GM19099 (cell line): Measurements from ENCODE around the gene NIPAL4.

ENCODE experiments used
- POLR2A ChIP-seq: IDR thresholded peaks from 3 replicates; pipeline ENCODE4 v1.6.1; 2011; ENCODE audit warnings: low read depth; ENCODE audit not compliant: insufficient read length; ENCODE audit errors: extremely low read depth

Gene NIPAL4

DNA sequence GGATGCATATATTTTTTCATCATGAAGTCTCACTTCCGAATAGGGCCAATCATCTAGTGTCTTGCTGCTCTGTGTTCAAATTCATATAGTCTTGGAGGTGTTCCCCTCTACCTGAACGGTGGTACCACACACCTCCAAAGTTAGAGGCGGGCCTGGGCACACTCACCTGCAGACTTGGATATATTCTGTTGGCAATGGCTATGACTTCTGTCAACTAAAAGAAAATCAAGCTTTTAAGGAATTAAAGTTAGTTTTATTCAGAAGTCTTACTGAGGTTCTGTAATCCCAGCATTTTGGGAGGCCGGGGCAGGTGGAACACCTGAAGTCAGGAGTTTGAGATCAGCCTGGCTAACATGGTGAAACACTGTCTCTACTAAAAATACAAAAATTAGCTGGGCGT is 2.6 kb upstream of the NIPAL4 start:
- no peak for TF ChIP-seq POLR2A

DNA sequence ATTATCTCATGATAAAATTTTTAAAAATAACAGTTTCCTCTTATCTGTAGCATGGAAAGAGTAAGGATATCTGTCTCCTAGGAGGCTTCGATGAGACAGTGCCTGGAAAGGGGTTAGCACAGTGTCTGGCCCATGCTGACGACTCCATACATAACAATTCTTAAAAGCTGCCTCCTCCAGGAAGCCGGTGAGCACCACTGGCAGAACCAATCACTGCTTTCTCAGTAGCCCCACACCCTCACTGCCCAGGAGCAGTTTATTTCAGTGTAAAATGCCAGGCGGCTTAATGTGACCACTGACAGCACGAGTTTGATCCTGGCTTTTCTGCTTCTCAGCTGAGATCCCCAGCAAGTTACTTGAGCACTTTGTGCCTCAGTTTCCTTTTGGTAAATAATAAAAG is 1.2 kb upstream of the NIPAL4 start:
- no peak for TF ChIP-seq POLR2A

DNA sequence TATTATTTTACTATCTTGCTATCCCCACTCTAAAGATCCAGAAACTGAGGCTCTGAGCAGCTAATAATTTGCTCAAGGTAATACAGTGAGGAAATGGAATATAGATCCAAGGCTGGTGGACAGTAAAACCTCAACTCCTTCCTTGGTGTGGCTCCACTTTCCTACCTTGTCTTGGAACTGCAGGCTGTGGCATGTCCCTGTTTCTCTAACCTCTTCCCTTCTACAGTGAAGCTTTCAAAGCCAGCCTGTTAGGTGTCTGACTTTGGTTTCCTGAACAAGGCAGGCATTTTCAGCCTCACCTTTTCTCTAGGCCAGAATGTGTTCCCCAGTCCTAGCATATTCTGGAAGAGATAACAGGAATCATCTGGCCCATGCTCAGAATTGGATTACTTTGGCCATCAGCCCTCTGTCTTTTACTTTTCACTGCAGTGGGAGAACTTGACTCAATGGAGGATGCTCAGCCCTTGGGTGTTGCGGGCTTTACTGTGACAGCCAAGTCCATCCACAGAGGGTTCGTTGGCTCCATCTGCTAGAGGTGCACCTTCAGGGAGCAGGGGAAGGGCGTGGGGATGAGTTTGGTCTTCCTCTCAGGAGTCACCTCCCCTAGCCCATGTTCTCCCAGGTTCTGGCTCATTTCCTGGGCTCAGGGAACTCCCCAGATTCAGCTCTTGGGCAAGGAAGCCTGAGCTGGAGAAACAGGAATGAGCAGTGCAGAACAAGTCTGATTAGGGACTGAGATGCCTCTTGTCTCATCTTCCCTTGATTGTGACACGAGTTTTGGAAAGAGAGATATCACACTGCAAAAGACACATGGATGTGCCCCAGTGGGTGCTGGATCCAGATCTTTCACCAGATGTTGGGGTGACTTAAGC is 1.1 kb downstream of the NIPAL4 start:
- no peak for TF ChIP-seq POLR2A

DNA sequence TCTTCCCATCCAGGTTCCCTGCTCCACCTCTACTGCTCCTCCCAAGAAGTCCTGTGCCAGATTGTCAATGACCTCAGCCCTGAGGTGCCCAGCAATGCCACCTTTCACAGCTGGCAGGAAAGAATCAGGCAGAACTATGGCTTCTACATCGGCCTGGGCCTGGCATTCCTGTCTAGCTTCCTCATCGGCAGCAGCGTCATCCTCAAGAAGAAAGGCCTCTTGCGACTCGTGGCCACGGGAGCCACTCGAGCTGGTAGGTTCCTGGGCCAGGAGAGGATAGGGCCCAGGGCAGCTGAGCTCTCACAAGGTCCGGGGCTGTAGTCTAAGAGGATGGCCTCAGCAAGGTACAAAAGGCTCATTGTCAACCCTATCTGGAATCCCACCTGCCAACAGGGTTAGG is 3.1 kb downstream of the NIPAL4 start:
- no peak for TF ChIP-seq POLR2A

DNA sequence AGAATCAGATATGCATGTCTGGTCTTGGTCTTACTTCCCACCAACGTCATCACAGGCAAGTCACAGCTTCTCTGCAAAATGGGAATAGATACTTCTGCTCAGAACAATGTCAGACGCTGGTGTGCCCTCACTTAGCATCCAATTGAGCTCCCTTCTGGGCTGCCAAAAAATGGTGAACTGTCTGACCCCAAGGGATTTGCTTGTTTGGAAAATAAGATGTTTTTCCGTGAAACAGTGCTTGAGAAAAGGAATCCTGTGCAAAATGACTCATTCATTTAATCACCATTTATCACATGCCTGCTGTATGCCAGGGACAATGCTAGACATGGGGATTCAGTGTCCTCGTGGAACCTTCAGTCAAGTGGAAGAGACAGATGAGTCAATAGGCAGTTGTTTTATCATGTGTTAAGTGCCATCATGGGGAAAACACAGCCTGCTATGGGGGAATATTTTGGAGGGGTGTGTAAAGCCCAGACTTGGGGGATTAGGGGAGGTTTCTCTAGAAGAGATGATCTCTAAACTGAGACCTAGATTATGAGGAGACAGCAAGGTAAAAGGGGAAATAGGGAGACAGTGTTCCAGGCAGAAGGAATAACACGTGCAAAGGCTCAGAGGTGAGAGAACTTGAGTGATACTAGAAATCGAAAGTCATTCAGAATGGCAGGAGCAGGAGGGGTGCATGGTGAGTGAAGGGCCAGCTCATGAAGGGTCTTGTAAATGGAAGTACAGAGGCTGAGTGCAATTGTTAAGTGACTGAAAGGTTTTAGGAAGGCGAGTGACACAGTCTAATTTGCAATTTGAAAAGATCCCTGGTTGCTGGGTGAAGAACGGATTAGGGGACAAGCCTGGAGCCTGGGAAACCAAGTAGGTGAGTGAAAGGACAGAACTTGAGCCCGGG is 3.9 kb downstream of the NIPAL4 start:
- no peak for TF ChIP-seq POLR2A

DNA sequence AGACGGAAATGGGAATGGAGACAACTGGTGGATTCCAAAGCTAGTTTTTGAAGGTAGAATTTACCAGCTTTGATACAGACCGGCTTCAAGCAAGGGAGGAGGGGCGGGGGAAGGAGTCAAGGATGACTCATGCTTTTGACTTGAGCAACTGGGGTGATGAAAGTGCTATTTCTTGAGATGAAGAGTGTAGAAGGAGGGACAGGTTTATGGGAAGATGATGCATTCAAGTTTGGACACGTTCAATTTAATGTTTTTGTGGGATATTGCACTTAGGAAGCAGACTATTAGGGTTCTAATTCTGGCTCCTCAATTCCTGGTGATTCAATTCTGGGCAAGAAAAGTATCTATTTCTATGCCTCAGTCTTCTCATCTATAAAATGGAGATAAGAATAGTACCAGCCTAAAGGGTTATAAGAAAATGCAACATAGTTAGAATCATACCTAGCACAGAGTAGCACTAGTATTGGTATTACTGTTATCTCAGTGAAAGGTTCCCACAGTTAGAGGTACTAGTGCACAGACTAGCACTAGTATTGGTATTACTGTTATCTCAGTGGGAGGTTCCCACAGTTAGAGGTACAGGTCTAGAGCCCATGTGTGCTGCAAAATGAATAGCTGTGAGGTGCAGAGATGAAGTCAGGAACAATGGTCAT is 4.6 kb downstream of the NIPAL4 start:
- no peak for TF ChIP-seq POLR2A

DNA sequence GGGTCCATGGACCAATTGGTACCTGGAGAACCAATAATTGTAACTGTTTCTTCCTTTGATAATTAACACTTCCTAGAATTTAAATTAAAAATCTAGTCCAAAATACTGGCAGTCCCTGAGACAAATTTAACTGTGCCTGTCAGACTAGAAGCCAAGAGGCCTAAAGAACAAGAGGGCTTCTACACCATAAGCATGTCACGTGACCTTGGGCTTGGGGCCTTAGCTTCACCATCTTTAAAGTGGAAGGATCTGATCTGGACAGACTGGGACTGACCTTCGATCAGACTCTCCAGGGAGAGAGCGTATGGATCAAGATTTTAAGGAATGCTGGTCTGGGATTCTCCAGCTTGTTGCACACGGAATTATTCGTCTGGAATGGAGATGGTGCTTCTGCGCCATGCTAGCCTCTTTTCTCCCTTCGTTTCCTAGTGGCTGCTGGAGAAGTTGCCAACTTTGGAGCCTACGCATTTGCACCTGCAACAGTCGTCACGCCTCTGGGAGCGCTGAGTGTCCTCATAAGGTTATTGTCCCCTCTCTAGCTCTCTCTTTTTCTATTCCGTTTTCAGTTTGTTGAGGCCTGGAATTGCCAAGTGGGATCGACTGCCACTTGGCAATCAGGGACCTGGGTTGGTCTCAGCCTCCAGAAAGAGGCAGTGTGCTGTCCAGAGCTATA is 8.4 kb downstream of the NIPAL4 start:
- TF ChIP-seq POLR2A: no peak

DNA sequence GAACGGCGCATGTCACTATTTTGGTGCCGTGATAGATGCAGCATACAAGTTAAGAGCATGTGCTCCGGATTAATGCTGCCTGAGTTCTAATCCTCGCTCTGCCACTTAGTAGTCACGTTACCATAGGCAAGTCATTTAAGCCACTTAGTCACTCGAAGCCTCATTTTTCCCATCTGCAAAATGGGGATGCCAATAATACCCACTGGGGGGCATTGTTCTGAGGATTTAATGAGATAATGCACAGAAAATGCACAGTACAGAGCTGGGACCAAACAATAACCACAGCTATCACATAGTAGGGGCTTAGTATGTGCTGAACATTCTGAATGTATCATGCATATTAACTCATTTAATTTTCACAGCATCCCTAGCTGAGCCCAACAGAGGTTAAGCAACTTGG is 9.1 kb downstream of the NIPAL4 start:
- TF ChIP-seq POLR2A: no peak

DNA sequence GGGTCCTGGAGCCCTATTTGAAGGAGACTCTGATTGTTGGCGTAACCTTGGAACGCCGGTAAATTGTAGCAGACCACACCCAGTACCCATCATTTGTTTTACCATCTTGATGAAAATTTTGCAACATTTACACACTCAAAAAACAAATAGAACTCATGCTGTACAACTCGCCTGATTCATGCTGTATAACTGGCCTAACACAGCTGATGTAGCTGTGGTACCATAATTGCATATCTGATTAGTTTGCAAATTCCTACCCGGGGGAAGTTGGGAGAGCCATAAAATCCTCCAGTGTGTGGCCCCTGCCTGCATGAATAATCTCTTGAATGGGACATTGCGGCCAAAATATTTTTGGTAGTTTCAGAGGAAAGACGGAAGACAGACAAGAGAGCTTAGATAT is 9.7 kb downstream of the NIPAL4 start:
- TF ChIP-seq POLR2A: no peak

DNA sequence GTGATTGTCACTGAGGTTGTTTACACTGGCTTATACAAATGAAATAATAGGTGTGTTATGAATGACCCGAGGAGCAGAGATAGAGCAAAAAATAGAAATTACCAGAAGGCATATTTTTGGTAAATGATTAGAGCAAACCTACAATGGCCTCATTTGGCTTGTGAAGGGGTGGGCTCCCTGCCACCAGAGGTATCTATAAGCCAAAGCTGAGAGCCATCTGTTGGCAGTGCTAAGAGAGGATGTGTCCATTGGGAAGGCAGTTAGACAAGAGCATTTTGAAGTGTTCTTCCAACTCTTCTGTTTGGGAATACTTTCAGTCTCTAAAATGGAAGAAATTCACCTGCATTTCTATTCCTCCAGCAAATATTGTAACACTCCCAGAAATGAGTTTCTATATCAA is 10.6 kb downstream of the NIPAL4 start:
- TF ChIP-seq POLR2A: no peak

DNA sequence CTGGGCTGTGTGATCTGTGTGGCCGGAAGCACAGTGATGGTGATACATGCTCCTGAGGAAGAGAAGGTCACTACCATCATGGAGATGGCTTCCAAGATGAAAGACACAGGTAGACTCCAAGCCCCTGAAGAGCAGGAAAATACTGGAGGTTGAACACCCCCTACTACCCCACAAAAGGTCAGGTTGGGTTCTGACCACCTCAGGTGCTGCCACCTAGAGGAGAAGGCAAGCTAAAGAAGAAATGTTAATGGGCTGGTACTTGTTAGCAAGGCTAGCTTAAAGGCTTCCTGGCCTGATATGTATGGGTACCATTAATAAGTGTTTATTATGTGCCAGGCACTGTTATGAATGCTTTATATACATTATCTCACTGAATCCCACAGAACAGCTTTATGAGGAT is 11.7 kb downstream of the NIPAL4 start:
- TF ChIP-seq POLR2A: no peak

DNA sequence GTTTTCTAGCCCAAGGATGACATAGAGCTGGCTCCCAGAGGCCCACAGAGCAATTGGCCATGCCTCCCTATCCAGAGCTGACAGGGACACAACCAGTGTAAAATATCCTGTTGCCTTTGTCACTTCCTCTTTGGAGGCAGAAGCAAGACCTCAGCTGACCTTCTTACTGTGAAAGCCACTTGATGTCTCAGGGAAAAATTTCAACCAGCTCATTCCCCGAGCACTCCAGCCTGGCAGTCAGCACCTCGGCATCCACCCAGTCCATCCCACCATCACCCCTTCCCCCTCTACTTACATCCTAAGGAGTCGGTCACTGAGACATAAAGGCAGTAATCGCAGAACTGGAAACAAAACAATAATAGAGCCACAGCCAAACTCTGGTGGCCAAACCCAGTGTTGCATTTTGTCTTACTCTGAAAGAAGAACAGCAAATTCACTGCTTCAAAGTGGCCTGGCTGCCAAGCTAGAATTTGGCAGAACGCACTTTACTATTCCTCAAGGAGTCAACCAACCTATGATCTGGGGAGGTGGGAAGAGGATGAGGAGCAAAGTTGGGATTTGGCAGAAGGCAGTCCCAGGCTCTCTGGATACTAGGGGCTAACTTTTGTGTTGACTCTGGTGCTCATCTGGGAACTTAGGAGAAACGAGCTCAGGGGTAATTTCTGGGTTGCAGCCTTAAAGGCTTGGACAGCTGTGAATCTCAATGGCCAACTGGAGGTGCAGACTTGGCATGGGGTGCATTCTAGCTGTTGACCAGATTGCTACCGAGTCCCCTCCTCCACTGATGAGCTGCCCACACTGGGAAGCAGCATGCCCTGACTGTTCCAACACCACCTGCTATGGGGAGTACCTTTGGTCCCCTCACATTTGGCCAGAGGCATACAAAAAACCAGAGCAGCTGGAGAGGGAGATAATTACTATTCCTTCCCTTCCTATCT is 13.6 kb downstream of the NIPAL4 start:
- TF ChIP-seq POLR2A: no peak

DNA sequence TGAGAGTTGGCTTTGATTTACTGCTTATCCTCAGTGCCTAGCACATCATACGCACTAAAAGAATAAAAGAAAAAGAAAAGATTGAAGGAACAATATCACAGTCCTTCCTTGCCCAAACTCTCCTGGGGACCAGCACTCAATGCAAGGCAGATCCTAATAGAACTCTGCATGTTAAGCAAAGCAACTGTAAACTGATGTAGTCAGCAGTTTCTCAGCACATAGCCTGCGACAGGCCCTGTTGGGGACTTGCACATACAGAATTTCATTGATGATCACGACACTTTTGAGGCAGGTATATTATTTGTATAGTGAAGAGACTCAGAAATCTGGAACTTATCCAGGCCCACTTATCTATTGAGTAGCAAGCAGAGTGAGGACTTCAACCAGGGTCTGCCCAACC is 15.4 kb downstream of the NIPAL4 start:
- TF ChIP-seq POLR2A: no peak

DNA sequence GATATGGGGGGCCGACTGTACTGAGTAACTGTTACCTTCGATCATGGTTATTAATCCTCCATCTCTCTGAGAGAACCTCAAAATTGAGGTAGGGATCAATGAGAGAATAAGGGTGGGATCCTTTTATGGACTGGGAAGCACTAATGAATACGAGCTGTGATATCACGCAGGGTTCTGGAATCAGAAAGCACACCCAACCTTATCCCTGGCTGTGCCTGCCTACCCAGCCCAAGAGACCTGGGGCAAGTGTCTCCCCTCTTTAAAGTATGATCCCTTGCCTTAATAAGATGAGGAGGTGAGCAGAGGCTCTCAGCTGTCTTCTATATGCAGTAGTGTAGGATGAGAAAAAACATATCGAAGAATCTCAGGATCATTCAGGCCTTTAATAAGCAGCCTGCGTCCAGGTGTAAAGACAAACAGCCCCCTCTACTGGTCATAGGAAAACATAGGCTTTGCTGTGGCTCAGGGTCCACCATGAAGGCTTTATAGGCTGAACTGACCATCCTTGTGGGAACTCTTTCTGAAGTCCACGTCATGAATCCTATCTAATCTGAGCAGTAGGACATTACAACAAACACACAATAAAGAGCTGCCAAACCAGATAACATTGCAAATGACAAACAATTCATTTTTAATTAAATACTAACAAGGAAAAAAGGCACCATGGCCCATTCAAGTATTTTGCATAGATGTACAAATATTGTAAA is 16.8 kb downstream of the NIPAL4 start:
- TF ChIP-seq POLR2A: no peak
